ENCODE data around the gene NENF.
"Not testable (repeated sequence)": the region's sequence is repeated elsewhere in the genome, so short reads cannot be mapped to it uniquely, and the experiment has no call there.

NENF gene

GRCh38 chr1:212471891-212472675, 39.4 kb downstream of the NENF start:
- H3K4me2 ChIP-seq (ENCODE audit: low read length) = no peak overlapping the region
- no peaks in the 10 kb centered on the region for H3K79me2 ChIP-seq (ENCODE audit: insufficient read depth, low read length)
- H3K4me3 ChIP-seq (ENCODE audit: low read depth, low read length, poor library complexity, severe bottlenecking) = no peak overlapping the region
- no peak overlapping the region for H2AFZ ChIP-seq (ENCODE audit: low read length)
- H3K27me3 ChIP-seq (ENCODE audit: insufficient read depth, low read length) = 0 out of 2 replicates have a peak, but pooled peaks cover 5% of the 10 kb centered on the region
- H3K9me3 ChIP-seq (ENCODE audit: low read length) = no peaks in the 10 kb centered on the region
- H3K27ac ChIP-seq (ENCODE audit: low read depth, low read length, poor library complexity, severe bottlenecking) = no peak overlapping the region
- H3F3A ChIP-seq (ENCODE audit: insufficient read depth, low read length) = no peaks in the 10 kb centered on the region
- H4K20me1 ChIP-seq (ENCODE audit: insufficient read depth, low read length) = no peaks in the 10 kb centered on the region
- H3K4me1 ChIP-seq (ENCODE audit: insufficient read depth, low read length, severe bottlenecking) = no peaks in the 10 kb centered on the region
- no peaks in the 10 kb centered on the region for H3K36me3 ChIP-seq (ENCODE audit: insufficient read depth, low read length)
- no peak overlapping the region for H3K9ac ChIP-seq (ENCODE audit: low read length)
- no peak for TF ChIP-seq EZH2 (IDR thresholded peaks at IDR 0.05; ENCODE audit: borderline replicate concordance, low read length)
- no peaks in the 10 kb centered on the region for H3K9me2 ChIP-seq (ENCODE audit: low read depth, low read length)

DNA sequence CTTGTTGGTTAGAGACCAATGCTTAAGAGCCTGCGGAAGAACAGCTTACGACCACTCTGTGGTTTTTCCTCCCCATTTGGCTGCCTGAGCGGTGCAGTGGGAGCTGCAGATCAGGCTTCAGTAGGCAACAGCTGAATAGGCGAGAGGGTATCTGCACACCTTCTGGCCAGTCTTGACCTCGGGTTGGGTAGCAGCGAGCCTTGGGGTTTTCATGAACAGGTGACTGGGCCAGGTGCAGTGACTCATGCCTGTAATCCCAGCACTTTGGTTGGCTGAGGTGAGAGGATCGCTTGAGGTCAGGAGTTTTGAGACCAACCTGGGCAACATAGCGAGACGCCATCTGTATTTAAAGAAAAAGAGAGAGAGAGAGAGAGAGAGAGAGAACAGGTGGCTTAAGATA, 41.0 kb downstream of the NENF start:
- no peaks in the 10 kb centered on the region for H3F3A ChIP-seq (ENCODE audit: insufficient read depth, low read length)
- H4K20me1 ChIP-seq (ENCODE audit: insufficient read depth, low read length) = no peaks in the 10 kb centered on the region
- no peak overlapping the region for H3K4me3 ChIP-seq (ENCODE audit: low read depth, low read length, poor library complexity, severe bottlenecking)
- no peak overlapping the region for H3K27ac ChIP-seq (ENCODE audit: low read depth, low read length, poor library complexity, severe bottlenecking)
- no peak overlapping the region for H2AFZ ChIP-seq (ENCODE audit: low read length)
- no peak overlapping the region for H3K4me2 ChIP-seq (ENCODE audit: low read length)
- H3K4me1 ChIP-seq (ENCODE audit: insufficient read depth, low read length, severe bottlenecking) = no peaks in the 10 kb centered on the region
- 0 out of 2 replicates have a peak, but pooled peaks cover 5% of the 10 kb centered on the region for H3K27me3 ChIP-seq (ENCODE audit: insufficient read depth, low read length)
- H3K36me3 ChIP-seq (ENCODE audit: insufficient read depth, low read length) = no peaks in the 10 kb centered on the region
- TF ChIP-seq CTCF (IDR thresholded peaks at IDR 0.05; ENCODE audit: low read length) (no peak), EZH2 (IDR thresholded peaks at IDR 0.05; ENCODE audit: borderline replicate concordance, low read length) (no peak)
- no peaks in the 10 kb centered on the region for H3K9me2 ChIP-seq (ENCODE audit: low read depth, low read length)
- no peaks in the 10 kb centered on the region for H3K79me2 ChIP-seq (ENCODE audit: insufficient read depth, low read length)
- H3K9me3 ChIP-seq (ENCODE audit: low read length) = no peaks in the 10 kb centered on the region
- no peak overlapping the region for H3K9ac ChIP-seq (ENCODE audit: low read length)

DNA sequence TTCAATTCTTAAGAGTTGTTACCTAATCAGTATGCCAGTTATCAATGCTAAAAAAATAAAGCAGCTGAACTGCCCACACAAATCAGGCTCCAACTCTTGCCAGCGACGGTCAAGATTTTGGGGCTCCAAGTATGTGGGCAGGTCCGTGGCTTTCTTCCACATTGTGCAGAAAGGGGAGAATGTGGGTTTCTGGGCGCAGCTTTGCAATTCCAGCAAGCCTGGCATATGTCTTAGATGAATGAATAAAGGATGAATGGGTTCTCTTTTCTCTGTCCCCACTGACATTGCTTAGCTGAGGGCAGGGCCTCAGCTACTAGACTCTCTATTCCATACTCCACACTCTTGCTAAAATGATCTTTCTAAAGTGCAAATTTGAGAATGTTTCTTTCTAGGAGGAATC, 42.4 kb downstream of the NENF start:
- no peaks in the 10 kb centered on the region for H3K9me2 ChIP-seq (ENCODE audit: low read depth, low read length)
- H3K36me3 ChIP-seq (ENCODE audit: insufficient read depth, low read length) = no peaks in the 10 kb centered on the region
- no peak overlapping the region for H3K4me2 ChIP-seq (ENCODE audit: low read length)
- H3K27me3 ChIP-seq (ENCODE audit: insufficient read depth, low read length) = peaks cover 8% of the 10 kb centered on the region; the same call in 1 of the 2 replicates
- no peak overlapping the region for H2AFZ ChIP-seq (ENCODE audit: low read length)
- H3K4me3 ChIP-seq (ENCODE audit: low read depth, low read length, poor library complexity, severe bottlenecking) = no peak overlapping the region
- no peaks in the 10 kb centered on the region for H3K79me2 ChIP-seq (ENCODE audit: insufficient read depth, low read length)
- H3K4me1 ChIP-seq (ENCODE audit: insufficient read depth, low read length, severe bottlenecking) = no peaks in the 10 kb centered on the region
- H3K27ac ChIP-seq (ENCODE audit: low read depth, low read length, poor library complexity, severe bottlenecking) = no peak overlapping the region
- no peaks in the 10 kb centered on the region for H4K20me1 ChIP-seq (ENCODE audit: insufficient read depth, low read length)
- no peaks in the 10 kb centered on the region for H3F3A ChIP-seq (ENCODE audit: insufficient read depth, low read length)
- TF ChIP-seq EZH2 (IDR thresholded peaks at IDR 0.05; ENCODE audit: borderline replicate concordance, low read length) (no peak), CTCF (IDR thresholded peaks at IDR 0.05; ENCODE audit: low read length) (no peak)
- no peaks in the 10 kb centered on the region for H3K9me3 ChIP-seq (ENCODE audit: low read length)
- H3K9ac ChIP-seq (ENCODE audit: low read length) = no peak overlapping the region

GRCh38 chr1:212475831-212476230, 43.1 kb downstream of the NENF start:
- not testable (repeated sequence) for H3F3A ChIP-seq (ENCODE audit: insufficient read depth, low read length); H3K36me3 ChIP-seq (ENCODE audit: insufficient read depth, low read length); H3K27ac ChIP-seq (ENCODE audit: low read depth, low read length, poor library complexity, severe bottlenecking); H3K4me2 ChIP-seq (ENCODE audit: low read length); H4K20me1 ChIP-seq (ENCODE audit: insufficient read depth, low read length); H3K4me3 ChIP-seq (ENCODE audit: low read depth, low read length, poor library complexity, severe bottlenecking); H3K9me3 ChIP-seq (ENCODE audit: low read length); H3K9ac ChIP-seq (ENCODE audit: low read length); H2AFZ ChIP-seq (ENCODE audit: low read length); H3K79me2 ChIP-seq (ENCODE audit: insufficient read depth, low read length); H3K4me1 ChIP-seq (ENCODE audit: insufficient read depth, low read length, severe bottlenecking); H3K27me3 ChIP-seq (ENCODE audit: insufficient read depth, low read length); H3K9me2 ChIP-seq (ENCODE audit: low read depth, low read length)
